Stimulated activated CD4-positive, alpha-beta T cell treated with anti-CD3 and anti-CD28 coated beads, TNF-alpha, amount 100 ng/mL, for 24 hours (primary cell): ENCODE measurements around the gene PRR9.

Experiments used
- DNase-seq, 3 experiments: peaks; one replicate each; pipeline ENCODE4 v3.0.0-alpha.2; 2020; ENCODE audit warnings: low read depth in 3 of 3

The PRR9 gene

DNA sequence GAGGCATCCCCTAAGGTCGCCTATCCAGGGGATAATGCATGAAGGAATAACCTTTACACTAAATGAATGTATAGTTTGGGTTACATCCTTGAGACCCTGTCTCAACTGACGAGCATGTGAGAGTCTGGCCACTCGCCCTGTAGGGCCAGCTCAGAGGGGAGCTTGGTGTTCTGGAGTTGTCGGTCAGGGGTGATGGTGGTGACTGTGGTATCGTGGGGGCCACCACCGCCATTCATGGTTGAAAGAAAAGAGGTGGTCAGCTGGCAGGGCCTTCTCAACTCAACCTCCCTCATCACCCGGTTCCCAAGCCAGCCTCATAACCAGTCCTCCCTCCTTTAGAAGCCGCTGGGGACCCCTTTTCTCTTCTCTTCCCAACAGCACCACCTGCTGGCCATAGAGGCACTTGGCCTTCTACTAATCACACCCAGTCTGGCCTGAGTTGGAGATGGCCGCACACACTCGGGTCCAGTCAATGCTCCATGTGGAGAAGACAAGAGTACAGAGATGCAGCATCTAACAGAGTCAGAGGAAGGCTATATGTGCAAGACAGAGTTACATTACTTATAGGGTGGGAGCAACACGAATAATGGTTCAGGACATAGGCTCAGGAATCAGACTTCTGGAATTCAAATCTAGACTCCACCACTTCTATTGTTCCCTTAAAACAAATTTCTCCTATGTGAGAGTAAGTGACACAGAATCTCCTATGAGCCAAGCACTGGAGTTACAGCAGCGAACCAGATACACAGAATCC lies 11.9 kb downstream of the PRR9 start:
- peak in 1 of 3 experiments; percentile 11 for DNase-seq

DNA sequence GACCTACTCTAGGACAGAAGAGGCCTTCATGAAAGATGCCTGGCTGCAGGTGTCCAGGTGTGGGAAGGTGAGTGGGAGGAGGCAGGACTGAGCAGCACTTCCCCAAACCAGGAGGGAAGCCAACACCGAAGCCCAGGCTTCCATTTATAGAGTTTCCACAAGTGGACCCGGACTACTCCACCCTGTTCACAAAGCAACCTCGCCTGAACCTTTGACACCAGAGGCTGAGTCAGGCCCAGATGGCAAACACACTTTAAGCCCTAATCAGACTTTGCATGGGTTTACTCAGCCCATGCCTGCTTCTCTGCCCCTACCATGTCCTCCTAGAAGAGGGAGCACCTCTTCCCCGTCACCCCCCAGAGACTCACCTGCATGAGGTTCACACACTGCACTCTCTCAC lies 14.0 kb downstream of the PRR9 start:
- no peak for DNase-seq

DNA sequence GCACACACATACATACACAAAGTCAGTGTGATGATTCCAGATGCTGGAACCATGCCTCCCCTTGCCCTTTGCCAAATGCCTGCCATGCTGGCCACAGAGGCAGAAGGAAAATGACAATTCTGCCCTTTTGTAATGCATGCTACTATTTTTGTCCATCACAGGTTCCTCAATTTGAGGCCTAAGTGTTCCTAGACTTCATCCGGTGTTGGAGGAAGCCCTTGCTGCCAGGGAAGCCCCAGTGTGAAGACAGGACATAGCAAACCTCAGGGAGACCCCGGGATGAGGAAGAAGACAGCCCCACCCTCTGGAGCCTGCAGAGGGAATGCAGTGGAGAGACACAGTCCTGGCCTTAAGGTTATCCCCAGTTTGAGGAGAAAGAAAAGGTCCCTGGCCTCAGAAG lies 14.4 kb downstream of the PRR9 start:
- no peak for DNase-seq

- DNase-seq, result no peak
These were observed 15.2 kb downstream of the PRR9 start for GRCh38 chr1:153232553-153232952.

DNA sequence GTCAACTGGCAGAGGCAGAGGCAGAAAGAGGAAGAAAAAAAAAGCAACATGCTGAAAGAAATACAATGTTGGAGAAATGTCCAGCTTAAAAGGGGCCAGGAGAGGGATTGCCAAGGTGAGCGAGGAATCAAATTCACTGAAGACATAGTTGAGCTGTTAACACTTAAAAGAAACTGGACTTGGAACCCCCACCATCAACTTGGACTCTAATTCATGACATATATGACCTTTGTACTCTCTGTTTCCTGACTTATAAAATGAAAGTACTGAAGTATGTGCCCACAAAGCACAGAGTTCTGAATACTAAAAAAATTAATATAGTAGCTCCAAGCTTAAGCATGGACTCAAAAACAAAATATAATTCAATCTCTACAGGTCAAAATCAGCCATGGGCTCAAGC lies 16.1 kb downstream of the PRR9 start:
- no peak for DNase-seq

DNA sequence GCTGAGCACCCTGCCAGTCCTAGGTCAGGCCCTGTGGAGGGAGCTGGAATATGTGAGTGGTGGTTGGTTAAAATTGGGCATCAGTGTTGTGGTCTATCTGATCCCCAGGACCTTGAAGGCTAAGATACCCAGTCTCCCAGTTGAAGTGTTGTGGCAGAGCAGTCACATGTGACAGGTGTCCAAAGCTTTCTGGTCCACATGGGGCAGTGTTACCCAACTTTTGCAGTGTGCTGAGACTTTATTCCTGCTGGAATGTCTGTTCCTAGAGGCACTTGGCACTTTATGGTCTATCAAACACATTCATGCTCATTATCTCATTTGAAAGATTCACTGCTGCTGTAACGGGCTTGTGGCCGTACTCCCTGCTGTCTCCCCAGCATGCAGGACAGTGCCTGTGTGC lies 21.1 kb downstream of the PRR9 start:
- no peak for DNase-seq

DNA sequence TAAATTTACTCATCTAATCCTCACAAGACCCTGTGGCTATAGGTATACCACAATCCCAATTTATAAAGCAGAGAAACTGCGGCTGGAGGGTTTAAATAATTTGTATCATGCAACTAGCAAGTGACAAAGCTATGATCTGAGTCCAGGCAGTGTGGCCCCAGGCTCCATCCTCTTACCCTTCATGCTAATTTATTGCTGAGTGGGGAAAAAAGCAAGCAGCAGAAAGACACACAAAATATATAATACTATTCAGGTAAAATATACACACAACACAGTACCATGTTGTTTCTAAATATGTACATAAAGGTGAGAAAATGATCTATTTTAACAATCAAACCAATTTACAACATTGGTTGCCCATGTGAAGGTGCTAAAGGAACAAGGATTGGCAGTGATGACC lies 24.8 kb downstream of the PRR9 start:
- DNase-seq, result no peak

DNA sequence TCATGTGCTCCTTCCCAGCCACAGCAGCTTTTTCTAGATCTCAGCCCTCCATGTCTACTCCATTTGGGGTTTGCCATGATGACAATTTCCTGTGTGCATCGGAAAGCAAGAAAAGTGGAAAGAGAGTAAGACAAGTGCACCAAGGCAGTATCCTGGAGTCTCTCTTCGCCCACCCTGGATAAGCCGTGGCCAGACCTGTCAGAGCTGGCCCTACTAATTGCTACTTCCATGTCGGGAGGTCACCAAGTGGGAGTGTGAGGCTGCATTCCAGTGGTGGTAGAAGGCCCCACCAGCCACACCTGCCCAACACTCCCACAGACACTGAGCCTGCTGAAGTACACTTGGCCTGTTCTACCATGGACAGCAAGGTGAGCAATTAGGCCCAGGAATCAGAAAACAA lies 28.1 kb downstream of the PRR9 start:
- no peak for DNase-seq

DNA sequence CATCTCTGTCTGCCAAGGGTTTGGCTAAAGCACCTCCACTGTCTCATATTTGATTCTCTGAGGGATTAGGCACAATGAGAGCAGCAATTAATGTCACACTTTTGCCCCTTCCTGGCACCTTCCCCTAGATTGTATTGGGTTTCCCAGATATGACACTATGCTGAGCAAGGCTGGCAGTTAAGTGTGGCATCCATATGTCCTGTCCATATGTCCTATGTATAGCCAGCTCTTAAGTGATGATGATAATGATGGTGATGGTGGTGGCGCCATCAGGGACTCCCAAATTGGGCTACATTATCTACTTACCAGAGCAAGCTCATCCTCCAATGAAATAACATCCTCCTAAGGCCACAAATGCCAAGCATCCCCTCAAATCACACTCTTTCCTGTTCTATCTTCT lies 28.6 kb downstream of the PRR9 start:
- no peak for DNase-seq

- DNase-seq, result no peak
These were observed 29.4 kb downstream of the PRR9 start for GRCh38 chr1:153246825-153247224.

DNA sequence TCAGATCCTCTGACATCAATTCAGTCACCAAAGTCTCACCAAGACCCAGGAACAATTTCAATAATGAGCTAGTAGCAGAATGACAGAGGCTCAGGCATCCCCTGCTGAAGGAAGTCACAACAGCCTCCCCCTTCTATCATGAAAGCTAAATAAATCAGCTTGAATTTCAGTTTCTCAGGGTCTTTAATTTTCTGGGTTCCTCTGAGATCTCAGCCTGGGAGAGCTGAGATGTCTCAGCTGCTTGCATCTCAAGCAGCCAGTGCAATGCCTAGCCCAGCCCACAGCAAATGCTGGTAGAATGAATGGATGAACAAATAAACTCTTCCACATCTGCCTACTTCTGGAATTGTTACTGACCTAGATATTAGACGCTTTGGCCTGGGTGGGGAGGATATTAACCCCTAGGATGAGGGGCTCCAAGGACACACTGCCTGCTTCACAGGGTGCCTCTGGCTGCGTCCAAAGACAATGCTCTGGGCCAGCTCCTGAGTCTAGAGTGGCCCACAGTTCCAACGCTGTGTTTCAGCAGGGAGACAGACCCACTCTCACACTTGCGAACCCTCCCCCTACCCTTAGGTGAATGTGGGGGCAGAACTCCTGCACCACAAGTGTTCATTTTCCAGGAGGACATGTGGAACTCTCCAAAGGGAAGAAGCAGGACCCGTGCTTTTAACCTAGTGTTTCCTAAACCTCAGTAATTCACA lies 30.9 kb downstream of the PRR9 start:
- DNase-seq, result no peak

GRCh38 chr1:153250166-153250565 lies 32.8 kb downstream of the PRR9 start:
- DNase-seq, result no peak

- no peak for DNase-seq
These were observed 33.7 kb downstream of the PRR9 start for GRCh38 chr1:153251087-153251486.

- no peak for DNase-seq
These were observed 34.2 kb downstream of the PRR9 start for GRCh38 chr1:153251562-153251961.

GRCh38 chr1:153251988-153252387 lies 34.6 kb downstream of the PRR9 start:
- DNase-seq, result no peak

DNA sequence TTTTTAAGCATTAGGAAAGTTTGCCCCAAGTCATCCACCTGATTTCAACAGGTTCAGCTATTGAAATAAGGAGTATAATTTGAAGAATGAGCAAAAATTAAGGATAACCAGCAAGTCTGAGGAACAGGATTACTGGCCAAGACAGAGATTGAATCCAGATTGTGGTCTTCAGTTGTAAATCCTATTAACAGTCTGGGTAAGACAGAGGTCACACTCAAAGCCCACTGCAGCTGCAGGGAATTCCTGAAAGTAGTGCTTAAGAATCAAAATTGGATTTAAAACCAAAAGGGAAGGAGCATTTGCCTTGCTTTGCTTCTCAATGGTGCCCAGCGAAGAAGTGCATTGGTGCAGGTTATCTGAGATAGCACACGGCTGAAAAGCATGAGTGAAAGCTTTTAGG lies 35.7 kb downstream of the PRR9 start:
- DNase-seq, result no peak

DNA sequence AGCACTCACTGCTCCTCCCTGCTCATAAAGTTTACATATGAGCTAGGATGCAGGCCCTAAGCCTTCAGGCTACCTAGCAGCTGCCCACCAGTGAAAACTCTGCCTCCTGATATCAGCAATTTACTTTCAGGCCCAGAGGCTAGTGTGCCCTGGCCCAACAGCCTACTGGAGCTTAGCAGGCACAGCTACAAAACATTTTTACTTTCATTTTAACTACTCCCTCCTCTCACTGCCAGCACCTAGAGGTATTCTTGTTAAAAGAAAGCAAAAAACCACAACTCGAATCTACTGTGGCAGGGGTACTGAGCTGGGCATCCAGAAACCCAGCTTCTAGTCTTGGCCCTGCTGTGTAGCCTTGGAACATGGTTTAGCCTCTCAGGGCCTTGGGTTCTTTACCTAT lies 36.3 kb downstream of the PRR9 start:
- DNase-seq, result no peak

DNA sequence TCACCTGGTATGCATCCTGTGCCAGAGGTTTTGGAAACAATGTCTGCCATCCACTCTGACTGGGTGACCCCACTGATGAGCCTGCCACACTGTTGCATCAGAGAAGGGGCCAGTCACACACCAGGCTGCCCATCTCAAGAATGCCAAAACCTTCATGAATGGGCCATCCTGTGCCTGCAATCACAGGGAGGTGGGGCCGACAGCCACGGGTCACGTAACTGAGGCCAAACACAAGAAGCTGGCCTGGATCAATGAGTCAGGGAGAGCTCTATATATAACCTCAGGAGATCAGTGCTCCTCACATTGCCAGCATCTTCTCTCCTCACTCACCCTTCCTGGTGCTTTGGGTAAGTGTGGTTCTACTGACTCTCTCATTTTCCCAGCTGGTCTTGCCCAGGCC lies 42.0 kb downstream of the PRR9 start, which contains the start of gene LORICRIN:
TSS of gene LORICRIN (plus strand) at position 301 of the 400 bp plus-strand sequence. CDS start 1,263 bp downstream, outside the sequence.
- no peak for DNase-seq

DNA sequence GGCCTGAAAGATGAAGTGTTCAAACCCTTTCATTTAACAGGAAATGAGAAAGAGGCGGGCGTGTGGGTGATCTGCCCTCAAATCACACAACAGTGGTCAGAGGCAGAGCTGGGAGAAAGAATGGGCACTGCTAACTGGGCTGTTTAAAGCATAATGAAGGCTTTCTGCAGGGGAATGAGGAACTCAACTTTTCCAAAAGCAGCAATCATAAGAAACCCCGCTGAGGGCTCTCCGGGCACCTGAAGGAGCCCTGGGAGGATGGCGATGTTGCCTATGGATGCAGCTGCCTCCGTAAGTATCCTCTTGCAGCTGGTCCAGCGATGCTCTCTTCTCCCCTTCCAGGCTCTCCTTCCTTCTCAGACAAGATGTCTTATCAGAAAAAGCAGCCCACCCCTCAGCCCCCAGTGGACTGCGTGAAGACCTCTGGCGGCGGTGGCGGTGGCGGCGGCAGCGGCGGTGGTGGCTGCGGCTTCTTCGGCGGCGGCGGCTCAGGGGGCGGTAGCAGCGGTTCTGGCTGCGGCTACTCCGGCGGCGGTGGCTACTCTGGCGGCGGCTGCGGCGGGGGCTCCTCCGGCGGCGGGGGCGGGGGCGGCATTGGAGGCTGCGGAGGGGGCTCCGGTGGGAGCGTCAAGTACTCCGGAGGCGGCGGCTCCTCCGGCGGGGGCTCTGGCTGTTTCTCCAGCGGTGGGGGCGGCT lies 43.3 kb downstream of the PRR9 start:
- peak in 1 of 3 experiments; percentile 5 for DNase-seq

- DNase-seq, result peak in 1 of 3 experiments; percentile 9
These were observed 44.1 kb downstream of the PRR9 start for GRCh38 chr1:153261281-153262069.

GRCh38 chr1:153262070-153262366 lies 44.6 kb downstream of the PRR9 start:
- no peak for DNase-seq
